CD14-positive monocyte (primary cell): Measurements from ENCODE around the gene SLC22A23. TPM values are rescaled to one million over a fixed set of nuclear protein-coding genes. Genes with fewer than 3 reads are reported as not detected.

Source experiments
- DNase-seq, 3 donors: peaks; one replicate each; pipeline ENCODE4 v3.0.0-alpha.2; 2011 to 2022
- H2AFZ ChIP-seq: 2 replicates; pipeline ENCODE4 v1.6.0; 2012; ENCODE audit warnings: mild to moderate bottlenecking, low read depth, low read length, inconsistent platforms; ENCODE audit not compliant: insufficient read depth, poor library complexity, severe bottlenecking
- H3K27ac ChIP-seq, 2 donors: 1 replicate in 1 of 2; 2 replicates in 1 of 2; pipeline ENCODE4 v1.5.1; 2012 to 2013; ENCODE audit warnings: low read length in 2 of 2, control low read depth in 1 of 2, inconsistent platforms in 1 of 2, low read depth in 1 of 2, mild to moderate bottlenecking in 1 of 2
- H3K27me3 ChIP-seq, 2 donors: one replicate each; pipeline versions ENCODE4 v1.6.0 to v1.6.1; 2011 to 2013; ENCODE audit warnings: low read length in 2 of 2; ENCODE audit not compliant: control insufficient read depth in 2 of 2, insufficient read depth in 2 of 2
- H3K36me3 ChIP-seq, 2 donors: replicated peaks in 1 of 2; 1 replicate in 1 of 2; 2 replicates in 1 of 2; pipeline versions ENCODE4 v1.5.1 to v1.6.1; 2012 to 2013; ENCODE audit warnings: low read length in 2 of 2, control low read depth in 1 of 2, inconsistent platforms in 1 of 2, mild to moderate bottlenecking in 1 of 2; ENCODE audit not compliant: insufficient read depth in 2 of 2, control insufficient read depth in 1 of 2
- H3K4me1 ChIP-seq, 2 donors: 1 replicate in 1 of 2; 2 replicates in 1 of 2; pipeline versions ENCODE4 v1.5.1 to v1.6.1; 2012 to 2013; ENCODE audit warnings: low read length in 2 of 2, control low read depth in 1 of 2, inconsistent platforms in 1 of 2, mild to moderate bottlenecking in 1 of 2, moderate library complexity in 1 of 2; ENCODE audit not compliant: insufficient read depth in 2 of 2, control insufficient read depth in 1 of 2
- H3K4me2 ChIP-seq: replicated peaks from 2 replicates; pipeline ENCODE3; 2012; ENCODE audit warnings: low read length, moderate library complexity, mild to moderate bottlenecking; ENCODE audit not compliant: poor library complexity, severe bottlenecking; ENCODE audit errors: extremely low read depth
- H3K4me3 ChIP-seq, 3 experiments: fragments of 200-600 bp in 1 of 3; sonication (generic) in 1 of 3; replicated peaks in 1 of 3; 1 replicate in 2 of 3; 2 replicates in 1 of 3; pipeline ENCODE4 v1.5.1; 2011 to 2013; ENCODE audit warnings: low read length in 3 of 3, mild to moderate bottlenecking in 3 of 3, control low read depth in 2 of 3, low read depth in 2 of 3, inconsistent platforms in 1 of 3, moderate library complexity in 1 of 3
- H3K79me2 ChIP-seq: 2 replicates; pipeline ENCODE4 v1.6.0; 2012; ENCODE audit warnings: mild to moderate bottlenecking, control low read depth, inconsistent platforms, low read length, moderate library complexity; ENCODE audit not compliant: insufficient read depth
- H3K9ac ChIP-seq: 2 replicates; pipeline ENCODE4 v1.6.0; 2017; ENCODE audit warnings: low read length, mild to moderate bottlenecking; ENCODE audit not compliant: insufficient read depth, poor library complexity, severe bottlenecking
- H3K9me3 ChIP-seq, 2 donors: replicated peaks in 1 of 2; 1 replicate in 1 of 2; 2 replicates in 1 of 2; pipeline versions ENCODE4 v1.5.1 to v1.6.1; 2012 to 2013; ENCODE audit warnings: low read length in 2 of 2, control low read depth in 1 of 2; ENCODE audit not compliant: control insufficient read depth in 1 of 2, insufficient read depth in 1 of 2
- H4K20me1 ChIP-seq: 2 replicates; pipeline ENCODE4 v1.6.0; 2012; ENCODE audit warnings: mild to moderate bottlenecking, low read length, control low read depth, moderate library complexity; ENCODE audit not compliant: insufficient read depth
- H3K27ac Mint-ChIP-seq, 7 donors: one replicate each; pipeline ENCODE4 v1.8.0; 2020; ENCODE audit warnings: mild to moderate bottlenecking in 7 of 7, mixed read lengths in 7 of 7, moderate library complexity in 6 of 7, inconsistent platforms in 2 of 7
- H3K27me3 Mint-ChIP-seq, 3 donors: one replicate each; pipeline ENCODE4 v1.8.0; 2021 to 2022; ENCODE audit warnings: low read depth in 3 of 3, mild to moderate bottlenecking in 3 of 3, mixed read lengths in 3 of 3, moderate library complexity in 3 of 3, inconsistent platforms in 1 of 3
- H3K36me3 Mint-ChIP-seq, 2 donors: one replicate each; pipeline ENCODE4 v1.8.0; 2020; ENCODE audit warnings: mixed read lengths in 2 of 2, inconsistent platforms in 1 of 2, mild to moderate bottlenecking in 1 of 2
- H3K4me1 Mint-ChIP-seq: one replicate; pipeline ENCODE4 v1.8.0; 2020; ENCODE audit warnings: mild to moderate bottlenecking, mixed read lengths
- H3K4me3 Mint-ChIP-seq, 2 donors: one replicate each; pipeline ENCODE4 v1.8.0; 2020; ENCODE audit warnings: mild to moderate bottlenecking in 2 of 2, mixed read lengths in 2 of 2, moderate library complexity in 1 of 2
- H3K9me3 Mint-ChIP-seq, 7 donors: one replicate each; pipeline ENCODE4 v1.8.0; 2020 to 2022; ENCODE audit warnings: mixed read lengths in 7 of 7, mild to moderate bottlenecking in 6 of 7, moderate library complexity in 6 of 7, inconsistent platforms in 2 of 7
- CTCF ChIP-seq: fragments of 200-600 bp; IDR thresholded peaks from one replicate; pipeline ENCODE4 v1.8.0; 2022; ENCODE audit warnings: antibody characterized with exemption, mild to moderate bottlenecking
- whole genome bisulfite sequencing: methylation state at CpG from one replicate; pipeline ENCODE4 v1.1.5; 2013; ENCODE audit warnings: missing lambda C conversion rate; ENCODE audit not compliant: insufficient coverage; 5-methylcytosine and 5-hydroxymethylcytosine counted together
- intact Hi-C, 2 donors: fragments of 100-400 bp; cut with micrococcal nuclease; formaldehyde crosslinking; loops; one replicate each; pipeline versions ENCODE4 v1.15.0 to v1.15.1; 2023
- polyA plus RNA-seq, 3 donors: library from polyadenylated mRNA; depleted of rRNA in 1 of 3; unstranded in 2 of 3; stranded (reverse) in 1 of 3; fragments of 300-500 nt in 2 of 3; fragments of >200 nt in 1 of 3; fragmentation: Illumina TruSeq in 2 of 3; gene quantifications; 1 replicate in 2 of 3; 2 replicates in 1 of 3; pipeline ENCODE4 v1.2.3, GENCODE V29; 2012 to 2021

Gene SLC22A23
- polyA plus RNA-seq, 3 donors = 0.08 TPM; not detected in 2

GRCh38 chr6:3390698-3391097, 66.2 kb downstream of the SLC22A23 start:
- intact Hi-C loops = no loop called here
- H4K20me1 ChIP-seq = no peaks in the 10 kb centered on the region
- no peak overlapping the region for H3K27ac ChIP-seq
- H3K4me1 ChIP-seq = no peaks in the 10 kb centered on the region
- no peaks in the 10 kb centered on the region for H3K36me3 ChIP-seq
- no peak overlapping the region for H3K27ac Mint-ChIP-seq
- H3K36me3 Mint-ChIP-seq = no peaks in the 10 kb centered on the region
- no peak overlapping the region for H3K4me2 ChIP-seq
- no peaks in the 10 kb centered on the region for H3K79me2 ChIP-seq
- no peaks in the 10 kb centered on the region for H3K9me3 ChIP-seq
- H3K27me3 Mint-ChIP-seq = peaks cover 0 to 13% (median 2%) of the 10 kb centered on the region in 3 donors
- 100% methylated on average over 4 of the region's 5 CpGs for WGBS
- H2AFZ ChIP-seq = no peak overlapping the region
- no peaks in the 10 kb centered on the region for H3K9me3 Mint-ChIP-seq
- H3K4me3 Mint-ChIP-seq = no peak overlapping the region
- no peaks in the 10 kb centered on the region for H3K27me3 ChIP-seq
- no peak overlapping the region for H3K4me3 ChIP-seq
- peaks cover 3% of the 10 kb centered on the region for H3K4me1 Mint-ChIP-seq
- no peak for TF ChIP-seq CTCF
- no peak overlapping the region for H3K9ac ChIP-seq
- no peak for DNase-seq

- H3K27me3 ChIP-seq = no peaks in the 10 kb centered on the region
- TF ChIP-seq CTCF = no peak
- H3K4me2 ChIP-seq = no peak overlapping the region
- H4K20me1 ChIP-seq = no peaks in the 10 kb centered on the region
- no peak overlapping the region for H2AFZ ChIP-seq
- H3K9me3 ChIP-seq = no peaks in the 10 kb centered on the region
- H3K4me3 Mint-ChIP-seq = no peak overlapping the region
- no peaks in the 10 kb centered on the region for H3K36me3 ChIP-seq
- no peaks in the 10 kb centered on the region for H3K79me2 ChIP-seq
- H3K4me3 ChIP-seq = no peak overlapping the region
- no peak overlapping the region for H3K27ac Mint-ChIP-seq
- H3K36me3 Mint-ChIP-seq = no peaks in the 10 kb centered on the region
- no peaks in the 10 kb centered on the region for H3K4me1 ChIP-seq
- no peak overlapping the region for H3K9ac ChIP-seq
- no peak for DNase-seq
- no peak overlapping the region for H3K27ac ChIP-seq
- no peaks in the 10 kb centered on the region for H3K9me3 Mint-ChIP-seq
- 97% methylated on average over 9 of the region's 15 CpGs for WGBS
- H3K4me1 Mint-ChIP-seq = peaks cover 3% of the 10 kb centered on the region
- intact Hi-C loops = no loop called here
- H3K27me3 Mint-ChIP-seq = peaks cover 0 to 12% (median 2%) of the 10 kb centered on the region in 3 donors
Observed at GRCh38 chr6:3389390-3390167, 67.3 kb downstream of the SLC22A23 start.
